ENCODE results near the gene BCAT1.

GRCh38 chr12:24989216-24989615, 40.3 kb upstream of the BCAT1 start:
- TF ChIP-seq POLR2AphosphoS5 (IDR thresholded peaks at IDR 0.05; ENCODE audit: low read depth, low read length) (no peak), POLR2A (IDR thresholded peaks at IDR 0.05; ENCODE audit: low read depth, low read length) (no peak)
